Kidney capillary endothelial cell (primary cell): ENCODE measurements around the gene APOB.
"Not testable (repeated sequence)": the region's sequence is repeated elsewhere in the genome, so short reads cannot be mapped to it uniquely, and the experiment has no call there.

Experiments
- DNase-seq: peaks from one replicate; pipeline ENCODE4 v3.0.0-alpha.2; 2018; ENCODE audit warnings: low spot score

APOB gene

GRCh38 chr2:21032338-21033236 is 11.3 kb downstream of the APOB start:
- DNase-seq, result no peak

GRCh38 chr2:21030983-21031968 is 12.6 kb downstream of the APOB start:
- DNase-seq, result no peak

DNA sequence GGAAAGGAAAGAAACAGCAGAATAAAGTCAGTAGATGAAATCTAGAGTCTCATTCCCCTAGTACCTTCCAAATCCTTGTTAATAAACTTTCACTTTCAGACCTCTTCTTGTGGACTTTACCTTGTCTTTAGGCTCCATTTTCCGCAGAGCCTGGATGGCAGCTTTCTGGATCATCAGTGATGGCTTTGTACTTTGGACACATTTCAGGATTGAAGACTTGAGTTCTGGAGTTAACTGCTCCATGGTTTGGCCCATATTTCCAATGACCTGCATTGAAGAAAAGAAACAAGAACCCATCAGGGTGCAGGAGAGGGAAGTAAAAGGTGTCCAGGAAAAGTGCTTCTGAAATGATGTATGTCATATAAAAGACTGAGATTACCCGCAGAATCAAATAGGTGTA is 14.4 kb downstream of the APOB start:
- no peak for DNase-seq

DNA sequence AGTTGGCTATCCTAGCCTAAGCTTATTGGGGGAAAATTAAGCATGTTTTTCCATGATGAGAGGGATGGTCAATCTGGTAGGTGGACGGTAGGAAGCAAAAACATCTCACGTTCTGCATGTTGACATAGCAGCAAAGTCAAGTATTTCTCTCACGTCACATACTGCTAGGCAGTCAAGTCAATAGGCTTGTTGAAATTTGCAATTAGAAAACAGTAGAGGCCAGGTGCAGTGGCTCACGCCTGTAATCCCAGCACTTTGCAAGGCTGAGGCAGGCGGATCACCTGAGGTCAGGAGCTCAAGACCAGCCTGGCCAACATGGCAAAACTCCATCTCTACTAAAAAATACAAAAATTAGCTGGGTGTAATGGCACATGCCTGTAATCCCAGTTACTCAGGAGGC is 14.9 kb downstream of the APOB start:
- not testable (repeated sequence) for DNase-seq

DNA sequence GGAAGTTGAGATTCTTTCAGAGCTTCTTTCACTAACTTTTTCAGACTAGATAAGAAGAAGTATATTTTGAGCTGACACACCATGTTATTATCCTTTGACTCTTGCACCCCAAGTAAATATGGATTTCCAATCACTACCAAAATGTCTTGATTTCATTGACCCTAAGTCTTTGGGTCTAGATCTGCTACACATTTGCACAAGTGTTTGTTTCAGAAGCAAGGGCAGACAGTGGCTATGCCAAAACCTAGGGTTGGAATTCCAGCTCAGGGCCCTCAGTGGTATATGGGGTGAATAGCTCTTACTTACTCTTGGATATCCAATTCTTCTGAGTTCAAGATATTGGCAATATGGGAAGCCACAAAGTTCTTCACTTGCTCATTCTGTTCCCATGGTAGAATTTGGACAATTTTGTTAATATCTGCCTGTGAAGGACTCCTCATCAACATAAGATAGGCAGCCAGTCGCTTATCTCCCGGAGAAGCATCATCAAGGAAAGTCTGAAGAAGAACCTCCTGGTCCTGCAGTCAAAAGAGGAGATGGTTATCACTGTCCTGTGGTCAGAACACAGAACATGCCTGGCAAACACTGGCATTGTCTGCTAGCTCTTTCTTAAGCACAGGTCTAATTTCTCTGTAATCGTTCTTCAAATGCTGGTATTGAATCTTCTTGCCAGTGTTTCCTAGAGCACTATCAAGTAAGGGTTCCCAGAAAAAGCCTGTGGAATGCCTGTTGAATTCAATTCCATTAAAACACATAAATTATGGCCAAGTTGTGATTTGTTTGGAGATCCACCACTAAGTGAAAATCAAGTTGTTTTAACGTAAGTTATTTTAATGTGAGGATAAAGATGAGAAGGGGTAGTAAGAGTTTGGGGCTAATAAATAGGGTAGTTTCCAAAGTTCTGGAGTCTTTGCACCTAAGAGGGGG is 15.6 kb downstream of the APOB start:
- DNase-seq, result no peak

DNA sequence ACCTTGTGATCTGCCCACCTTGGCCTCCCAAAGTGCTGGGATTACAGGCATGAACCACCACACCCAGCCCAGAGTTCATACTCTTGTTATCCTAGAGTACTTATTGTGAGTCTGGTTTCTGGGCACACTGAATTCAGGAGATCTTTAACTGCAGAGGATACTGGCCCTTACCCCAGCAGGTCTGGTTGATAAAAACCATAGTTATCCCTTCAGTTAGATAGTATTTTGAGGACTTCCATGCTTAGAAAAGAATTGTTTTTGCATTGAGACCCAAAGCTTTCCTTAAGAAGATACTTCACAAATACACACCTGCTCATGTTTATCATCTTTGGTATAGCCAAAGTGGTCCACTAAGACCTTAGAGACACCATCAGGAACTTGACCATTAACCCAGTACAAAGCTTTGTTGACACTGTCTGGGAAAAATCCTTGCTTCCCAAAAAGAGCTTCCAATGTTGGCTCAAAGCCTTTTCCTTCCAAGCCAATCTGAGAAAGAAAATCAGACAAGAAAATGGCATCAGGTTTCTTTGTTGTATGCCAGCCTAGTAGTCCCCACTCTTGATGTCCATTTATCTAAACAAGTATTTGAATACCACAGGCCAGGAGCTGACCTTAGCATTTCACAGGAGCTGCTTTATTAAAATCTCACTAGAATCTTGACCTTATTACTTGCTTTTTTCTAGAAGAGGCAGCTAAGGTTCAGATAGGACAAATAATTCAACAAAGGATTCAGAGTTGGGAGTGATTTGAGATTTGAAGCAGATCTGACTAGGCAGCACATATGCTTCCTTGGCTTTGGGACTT is 17.2 kb downstream of the APOB start:
- DNase-seq, result no peak

DNA sequence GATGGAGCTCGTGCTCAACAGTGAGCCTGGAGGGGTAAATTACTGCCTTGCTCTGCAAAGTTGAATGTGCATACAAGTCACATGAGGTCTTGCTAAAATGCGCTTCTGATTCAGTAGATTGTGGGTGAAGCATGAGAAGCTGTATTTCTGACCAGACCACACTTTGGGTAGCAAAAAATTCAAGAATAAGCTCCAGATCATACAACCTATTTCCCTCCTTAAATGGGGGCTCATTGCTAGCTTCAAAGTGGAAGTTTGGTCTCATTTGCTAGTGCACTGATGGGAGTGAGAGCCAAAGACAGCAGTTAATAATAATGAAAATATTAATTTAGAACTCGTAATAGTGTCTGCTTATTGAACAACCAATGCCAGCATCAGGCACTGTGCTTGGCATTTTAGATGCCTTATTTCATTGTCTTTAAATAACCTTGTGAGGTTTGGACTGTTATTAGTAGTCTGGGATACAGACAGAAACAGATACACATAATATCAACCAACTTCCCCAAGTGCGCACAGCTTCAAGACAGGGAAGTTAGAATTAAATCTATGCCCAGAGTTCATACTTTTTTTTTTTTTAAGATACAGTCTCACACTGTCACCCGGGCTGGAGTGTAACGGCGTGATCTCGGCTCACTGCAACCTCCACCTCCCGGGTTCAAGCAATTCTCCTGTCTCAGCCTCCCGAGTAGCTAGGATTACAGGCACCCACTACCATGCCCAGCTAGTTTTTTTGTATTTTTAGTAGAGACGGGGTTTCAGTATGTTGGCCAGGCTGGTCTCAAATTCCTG is 18.0 kb downstream of the APOB start:
- DNase-seq, result no peak

DNA sequence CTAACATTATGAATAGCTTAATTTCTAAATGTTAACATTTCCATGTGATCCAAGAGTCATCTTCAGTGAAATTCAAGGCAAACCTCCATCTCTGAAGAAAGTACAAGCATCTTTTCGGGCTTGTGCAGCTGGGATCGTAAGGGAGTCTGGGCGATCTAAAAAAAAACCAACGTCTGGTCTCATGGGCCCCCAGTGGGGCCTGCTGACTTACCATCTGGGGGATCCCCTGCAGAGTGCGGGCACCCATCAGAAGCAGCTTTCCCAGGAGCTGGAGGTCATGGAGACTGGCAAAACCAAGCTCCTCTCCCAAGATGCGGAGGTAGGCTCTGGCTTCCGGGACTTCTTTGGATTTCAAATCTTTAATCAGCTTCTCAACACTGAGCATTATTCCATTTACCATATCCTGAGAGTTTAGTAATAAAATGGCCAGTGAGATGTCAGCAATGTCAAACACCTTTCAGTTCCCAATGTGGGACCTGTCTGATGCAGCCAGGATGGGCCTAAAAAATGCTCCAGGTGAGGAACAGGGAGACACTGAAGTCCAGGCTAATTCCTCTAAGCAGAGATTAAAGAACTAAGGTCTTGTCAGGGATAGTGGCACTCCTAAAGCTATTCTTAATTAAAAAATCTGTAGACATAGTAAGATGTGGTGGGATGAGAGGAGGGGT is 19.0 kb downstream of the APOB start:
- DNase-seq, result no peak

- no peak for DNase-seq
Measured at GRCh38 chr2:21024198-21024597, 19.7 kb downstream of the APOB start.

DNA sequence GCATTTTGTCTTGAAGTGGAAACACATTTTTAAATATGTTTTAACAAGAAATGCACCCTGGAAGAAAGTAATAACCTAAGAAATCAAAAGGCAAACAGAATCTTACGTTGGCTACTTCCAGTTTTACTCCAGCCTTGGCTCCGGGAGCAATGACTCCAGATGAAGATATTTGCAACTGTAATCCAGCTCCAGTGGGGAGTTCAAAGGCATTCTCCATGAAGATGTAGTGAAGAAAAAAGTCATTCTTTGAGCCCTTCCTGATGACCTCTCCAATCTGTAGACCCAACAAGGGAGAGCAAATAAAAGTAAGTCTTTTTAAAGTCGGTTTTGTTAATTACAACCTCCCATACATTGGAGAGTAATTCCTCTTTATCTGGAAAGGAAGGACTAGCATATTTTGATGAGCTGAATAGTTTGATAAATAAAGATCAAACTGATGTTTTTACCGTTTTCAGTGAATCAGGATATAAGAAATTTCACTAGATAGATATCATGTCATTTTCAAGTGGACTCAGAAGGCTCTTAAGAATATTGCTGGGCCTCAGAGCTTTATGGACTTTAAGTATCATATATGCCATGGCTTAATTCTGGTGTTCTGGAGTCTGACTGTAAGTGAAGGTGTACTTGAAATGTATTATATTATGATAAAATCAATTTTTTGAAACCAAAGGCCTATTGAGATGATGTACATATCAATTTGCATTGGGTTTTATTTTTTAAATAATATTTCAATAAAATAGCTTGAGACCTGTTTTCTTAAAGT is 20.3 kb downstream of the APOB start:
- DNase-seq, result no peak

- no peak for DNase-seq
Measured at GRCh38 chr2:21022792-21023367, 21.0 kb downstream of the APOB start.

DNA sequence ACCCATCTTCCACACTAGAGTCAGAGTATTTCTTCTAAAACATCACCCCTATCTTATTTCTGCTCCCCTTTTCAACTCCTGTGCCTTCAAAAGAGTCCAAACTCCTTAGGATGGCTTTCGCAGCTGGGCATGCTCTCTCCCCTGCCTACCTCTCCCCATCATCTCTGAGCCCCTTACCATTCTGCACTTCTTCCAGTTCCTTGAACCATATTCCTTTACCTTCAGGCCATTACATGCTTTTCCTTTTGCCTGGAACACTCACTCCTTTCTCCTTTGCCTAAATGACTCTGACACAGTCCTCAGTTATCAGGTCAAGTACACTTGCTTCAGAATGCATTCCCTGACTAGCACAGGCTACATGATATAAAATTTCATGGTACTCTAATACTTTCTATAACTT is 22.4 kb downstream of the APOB start:
- DNase-seq, result no peak

- no peak for DNase-seq
Measured at GRCh38 chr2:21020668-21021288, 23.1 kb downstream of the APOB start.

- DNase-seq, result no peak
Measured at GRCh38 chr2:21020031-21020667, 23.7 kb downstream of the APOB start.

GRCh38 chr2:21019678-21020021 is 24.2 kb downstream of the APOB start:
- DNase-seq, result no peak

GRCh38 chr2:21019000-21019677 is 24.7 kb downstream of the APOB start:
- DNase-seq, result no peak

GRCh38 chr2:21018290-21018689 is 25.6 kb downstream of the APOB start:
- no peak for DNase-seq
